NCI-H69 (cell line): ENCODE measurements around the gene TRAPPC12.
"Not testable (repeated sequence)": the region's sequence is repeated elsewhere in the genome, so short reads cannot be mapped to it uniquely, and the experiment has no call there.

Experiments used
- DNase-seq: peaks from one replicate; lab custom pipeline; 2025; lab: John Stamatoyannopoulos, UW

TRAPPC12 gene

DNA sequence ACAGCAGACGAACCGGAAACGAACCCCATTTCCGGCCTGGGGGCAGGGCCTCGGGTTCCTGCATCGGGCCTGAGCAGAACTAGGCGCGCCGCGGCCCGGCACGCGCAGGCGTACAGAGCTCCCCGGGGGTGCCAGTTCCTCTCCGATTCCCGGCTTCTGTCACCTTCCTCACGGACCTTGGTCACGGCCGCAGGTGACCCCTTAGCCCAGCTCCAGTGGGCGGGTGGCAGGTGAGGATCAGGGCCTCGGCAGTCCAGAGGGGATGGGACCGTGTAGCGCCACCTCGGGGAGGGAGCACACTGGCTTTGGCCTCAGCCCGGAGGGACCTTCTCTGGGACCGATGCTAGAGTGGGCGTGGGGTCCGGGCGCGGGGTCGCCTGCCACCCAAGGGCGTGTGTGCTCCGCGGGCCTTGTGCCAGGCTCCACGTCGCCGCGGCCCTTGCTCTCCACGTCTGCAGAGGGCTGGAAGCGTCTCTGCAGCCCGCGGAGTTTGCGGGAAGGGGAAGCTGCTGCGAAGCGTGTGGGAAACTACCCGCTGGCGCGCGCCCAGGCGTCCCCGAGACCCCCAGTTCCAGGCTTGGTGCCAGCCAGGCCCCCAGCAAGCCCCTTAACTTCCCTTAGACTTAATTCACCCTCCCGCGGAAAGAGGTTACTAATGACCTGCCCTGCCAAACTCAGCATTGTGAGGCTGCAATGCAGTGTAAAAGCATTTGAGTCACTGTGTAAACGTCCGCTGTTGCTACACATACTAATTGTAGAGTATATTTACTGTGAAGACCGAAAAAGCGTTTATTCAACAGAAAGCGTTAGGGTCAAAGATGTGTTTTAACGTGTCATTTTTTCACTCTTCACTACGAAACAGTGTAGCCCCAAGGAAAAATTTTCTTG is at the start of gene TRAPPC12:
Gene TRAPPC12, plus strand, starts transcription at position 48 of the 888 bp plus-strand sequence. CDS start 7,930 bp downstream, outside the sequence.
- peak; percentile 93 for DNase-seq

DNA sequence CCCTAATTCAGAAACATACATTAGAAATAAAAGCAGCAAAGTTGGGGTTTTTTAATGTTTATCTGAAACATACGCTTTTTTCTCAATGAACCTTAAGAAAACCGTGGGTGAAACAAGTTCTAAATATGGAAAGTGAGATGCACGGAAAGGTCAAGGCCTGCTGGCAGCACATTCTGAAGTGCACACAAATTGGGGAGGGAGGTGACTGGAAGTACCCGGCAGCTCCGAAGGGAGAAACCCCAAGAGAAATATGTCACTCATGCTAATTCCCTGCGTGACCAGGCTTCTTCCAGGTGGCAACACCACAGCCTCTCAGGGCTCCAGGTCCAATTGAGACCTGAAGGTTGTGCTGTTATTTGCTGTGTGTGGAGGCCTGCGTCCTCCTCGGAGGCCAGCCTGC is 47.4 kb upstream of the TRAPPC12 start:
- no peak for DNase-seq

DNA sequence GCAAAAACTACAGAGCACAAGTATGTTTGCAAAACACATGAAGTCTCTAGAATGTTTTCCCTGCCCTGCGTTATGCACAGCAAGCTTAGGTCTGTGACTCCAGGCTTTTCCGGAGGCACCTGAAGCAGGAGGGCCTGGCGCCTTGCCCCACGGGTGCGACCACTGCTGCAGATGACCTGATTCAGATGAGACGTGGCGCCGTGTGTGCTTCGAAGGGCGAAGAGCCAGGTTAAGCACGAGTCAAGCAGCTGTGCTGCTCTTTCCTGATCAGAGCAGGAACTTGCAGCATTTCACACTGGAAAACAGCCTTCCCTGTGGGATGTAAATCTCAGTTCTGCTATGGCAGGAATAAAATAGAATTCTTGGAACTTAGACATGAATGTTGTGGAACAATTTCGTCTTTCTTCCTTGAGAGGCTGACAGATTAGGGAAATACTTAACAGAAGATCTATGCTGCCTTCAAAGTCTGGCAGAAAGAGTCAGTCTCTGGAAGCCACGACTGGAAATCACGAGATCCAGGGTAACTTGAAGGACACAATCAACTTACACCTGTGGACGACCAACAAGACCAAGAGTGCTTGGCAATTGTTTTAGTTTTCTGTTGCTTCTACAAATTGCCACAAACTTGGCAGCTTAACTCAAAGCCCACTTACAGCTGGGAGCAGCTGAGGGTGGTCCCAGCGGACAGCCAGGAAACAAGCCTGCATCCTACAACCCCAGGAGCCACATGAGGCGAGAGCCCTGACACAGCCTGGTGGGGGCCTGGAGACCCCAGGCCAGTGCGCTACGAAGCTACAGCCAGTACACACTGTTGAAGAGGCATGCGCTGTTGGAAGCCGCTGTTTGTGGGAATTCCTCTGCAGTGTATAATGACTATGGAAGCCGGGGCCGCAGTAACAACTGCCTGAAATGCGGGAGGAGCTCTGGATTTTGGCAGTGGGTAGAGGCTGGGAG is 44.8 kb upstream of the TRAPPC12 start:
- no peak for DNase-seq

DNA sequence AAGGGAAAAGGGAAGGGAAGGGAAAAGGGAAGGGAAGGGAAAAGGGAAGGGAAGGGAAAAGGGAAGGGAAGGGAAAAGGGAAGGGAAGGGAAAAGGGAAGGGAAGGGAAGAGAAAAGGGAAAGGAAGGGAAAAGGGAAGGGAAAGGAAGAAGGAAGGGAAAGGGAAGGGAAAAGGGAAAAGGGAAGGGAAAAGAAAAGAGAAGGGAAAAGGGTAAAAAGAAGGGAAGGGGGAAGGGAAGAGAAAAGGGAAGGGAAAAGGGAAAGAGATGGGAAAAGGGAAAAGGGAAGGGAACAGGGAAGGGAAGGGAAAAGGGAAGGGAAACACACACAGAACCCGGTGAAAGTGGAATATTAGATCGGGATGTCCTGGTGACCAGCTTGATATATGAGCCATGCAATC is 42.6 kb upstream of the TRAPPC12 start:
- no peak for DNase-seq

DNA sequence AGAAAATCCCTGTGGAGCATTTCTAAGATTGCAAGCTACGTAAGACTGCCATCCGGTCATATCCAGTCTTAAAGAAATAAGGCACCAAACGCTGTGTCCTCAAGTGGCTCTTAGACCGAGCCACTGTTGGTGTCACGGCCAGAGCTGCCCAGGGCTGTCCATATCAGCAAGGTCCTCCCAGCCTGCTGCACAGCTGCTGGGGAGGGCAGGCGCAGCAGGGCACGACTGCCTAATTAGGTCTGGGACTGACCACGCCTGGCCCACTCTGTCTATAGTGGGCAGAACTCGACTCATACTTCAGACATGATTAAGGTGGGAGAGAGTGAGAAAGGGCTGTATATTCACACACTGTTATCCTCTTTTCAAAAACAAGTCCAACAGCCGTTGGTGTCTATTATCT is 41.2 kb upstream of the TRAPPC12 start:
- DNase-seq: no peak

DNA sequence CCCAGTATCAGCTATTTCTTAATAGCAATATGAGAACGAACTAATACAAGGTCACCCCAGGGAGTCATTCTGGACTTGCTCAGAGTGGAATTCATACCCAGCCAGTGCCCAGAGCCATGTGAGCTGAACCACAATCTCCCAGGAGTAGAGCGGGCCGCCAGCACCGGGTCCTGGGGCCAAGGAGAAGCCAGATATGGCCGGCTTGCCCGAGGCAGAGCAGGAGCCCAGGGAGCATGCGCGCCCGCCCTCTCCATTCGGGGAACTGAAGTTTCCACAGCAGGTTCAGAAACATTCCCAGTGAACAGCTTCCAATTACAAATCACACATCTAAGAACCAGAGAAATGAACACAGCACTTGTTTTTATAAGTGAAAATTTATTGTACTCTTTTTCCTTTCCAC is 39.4 kb upstream of the TRAPPC12 start:
- no peak for DNase-seq

DNA sequence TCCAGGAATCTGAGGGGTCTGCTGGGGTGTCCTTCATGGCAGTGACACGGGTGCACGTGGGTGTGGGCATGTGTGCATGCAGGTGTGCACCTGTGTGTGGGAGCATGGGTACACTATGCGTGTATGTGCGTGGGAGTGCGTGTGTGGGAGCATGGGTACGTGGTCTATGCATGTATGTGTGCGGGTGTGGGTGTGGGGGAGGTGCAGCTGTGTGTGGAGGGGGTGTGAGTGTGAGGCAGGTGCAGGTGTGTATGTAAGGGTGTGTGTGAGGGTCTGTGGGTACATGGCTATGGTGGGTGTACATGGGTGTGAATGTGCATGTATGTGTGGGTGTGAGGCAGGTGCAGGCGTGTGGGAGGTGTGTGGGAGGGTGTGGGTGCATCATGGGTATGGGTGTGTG is 38.2 kb upstream of the TRAPPC12 start:
- DNase-seq: no peak

DNA sequence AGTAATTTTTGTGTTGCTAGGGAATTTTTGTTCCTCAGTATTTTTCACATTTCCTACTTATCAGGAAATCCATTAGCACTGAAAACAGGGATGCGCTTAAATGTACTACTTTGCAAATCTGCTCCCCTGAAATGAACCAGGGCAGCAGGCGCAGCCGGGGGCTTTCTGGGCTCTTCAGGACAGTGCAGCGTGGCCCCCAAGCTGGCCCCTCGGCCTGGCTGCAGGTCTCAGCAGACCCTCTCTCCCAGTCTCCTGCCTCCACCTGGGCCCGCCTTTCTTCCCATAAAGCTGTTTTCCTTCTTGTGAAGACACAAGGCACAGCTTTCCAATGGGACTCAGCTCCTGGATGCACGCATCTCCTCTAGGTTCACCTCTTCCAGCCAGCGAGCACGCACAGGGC is 37.2 kb upstream of the TRAPPC12 start:
- no peak for DNase-seq

DNA sequence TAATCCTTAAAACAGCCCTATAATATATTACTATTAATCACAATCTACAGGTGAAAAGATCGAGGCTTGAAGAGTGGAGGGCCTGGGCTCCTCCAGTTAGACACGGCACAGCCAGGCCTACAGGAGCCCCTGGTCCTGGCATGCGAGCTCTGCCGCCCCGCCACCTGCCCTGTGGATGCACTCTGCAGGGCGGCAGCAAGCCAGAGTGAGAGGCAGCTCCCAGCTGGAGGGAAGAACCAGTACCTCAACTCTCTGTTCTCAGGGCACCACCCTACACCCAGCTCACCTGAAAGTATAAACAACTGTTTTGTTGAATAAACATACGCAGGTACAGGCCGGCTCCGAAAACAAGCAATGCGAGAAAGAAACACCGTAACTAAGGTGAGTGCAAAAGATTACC is 36.5 kb upstream of the TRAPPC12 start:
- no peak for DNase-seq

DNA sequence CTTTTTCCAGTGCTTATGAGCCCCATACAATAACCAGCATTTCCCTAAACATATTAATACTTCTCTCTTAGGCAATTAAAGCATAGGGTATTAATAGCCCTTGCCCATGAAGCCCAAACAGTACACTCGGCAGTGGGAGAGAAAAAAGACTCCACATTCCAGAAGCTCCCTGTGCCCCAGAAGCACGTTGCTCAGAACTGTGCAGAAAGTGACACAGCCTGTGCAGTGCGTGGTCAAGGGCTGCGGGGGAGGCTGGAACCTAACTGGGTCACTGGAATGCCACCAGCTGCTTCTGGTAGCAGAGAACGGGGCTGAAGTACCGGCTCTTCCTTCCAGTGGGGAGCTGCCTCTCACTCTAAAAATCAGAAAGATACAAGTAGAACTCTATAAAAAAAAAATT is 34.6 kb upstream of the TRAPPC12 start:
- DNase-seq: no peak

DNA sequence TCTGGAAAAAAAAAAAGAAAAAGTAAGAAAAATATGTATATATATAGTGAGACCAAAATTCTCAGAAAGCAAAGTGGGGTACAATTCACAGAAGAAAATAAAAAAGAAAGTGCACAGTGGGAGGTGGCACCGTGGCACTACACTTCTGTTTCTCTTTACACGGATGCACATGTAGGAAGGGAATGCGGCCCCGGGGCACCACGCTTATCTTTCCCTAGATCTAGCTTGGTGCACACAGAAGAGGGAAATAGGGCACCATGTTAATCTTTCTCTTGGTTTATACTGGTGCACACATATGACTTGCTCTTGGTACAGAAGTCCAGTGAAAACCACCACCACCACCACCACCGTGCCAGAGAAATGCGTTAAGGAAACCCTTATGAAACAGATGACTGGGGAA is 33.9 kb upstream of the TRAPPC12 start:
- DNase-seq: no peak

DNA sequence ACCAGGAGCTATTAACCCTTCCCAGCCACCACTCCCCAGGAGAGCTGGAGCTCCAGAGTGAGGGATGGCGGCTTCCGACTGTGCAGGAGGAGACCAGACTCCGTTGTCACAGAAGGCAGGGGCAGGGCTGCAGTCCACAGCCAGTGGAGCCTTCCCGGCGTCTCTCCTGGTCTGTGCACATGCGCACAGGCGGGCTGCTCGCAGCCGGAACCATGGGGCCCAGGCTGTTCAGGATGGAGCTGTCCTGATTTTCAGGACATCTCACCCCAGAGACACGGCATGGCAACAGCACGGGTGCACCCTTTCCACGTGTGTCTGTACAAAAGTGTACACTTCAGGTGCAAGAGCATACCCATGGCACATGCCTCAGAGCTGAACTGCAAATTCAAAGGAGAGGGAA is 30.7 kb upstream of the TRAPPC12 start:
- DNase-seq: peak; percentile 73

DNA sequence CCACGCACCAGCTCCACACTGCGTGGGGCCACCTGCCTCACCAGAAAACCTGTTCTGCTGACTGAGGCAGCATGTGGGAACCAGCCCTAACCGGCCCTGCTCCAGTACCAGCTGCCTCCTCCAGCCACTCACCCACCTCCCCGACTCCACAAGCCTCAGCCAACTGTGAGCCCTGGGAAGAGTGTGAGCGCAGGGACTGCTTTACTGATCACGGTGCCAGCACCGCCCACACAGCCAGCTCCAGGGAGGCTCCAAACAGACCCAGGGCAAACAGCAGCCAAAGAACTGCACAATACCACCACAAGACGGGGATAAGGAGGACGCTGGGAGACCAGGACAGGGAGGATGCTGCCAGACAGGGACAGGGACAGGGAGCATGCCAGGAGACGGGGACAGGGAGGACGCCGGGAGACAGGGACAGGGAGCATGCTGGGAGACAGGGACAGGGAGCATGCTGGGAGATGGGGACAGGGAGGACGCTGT is 30.2 kb upstream of the TRAPPC12 start:
- DNase-seq: peak; percentile 72

DNA sequence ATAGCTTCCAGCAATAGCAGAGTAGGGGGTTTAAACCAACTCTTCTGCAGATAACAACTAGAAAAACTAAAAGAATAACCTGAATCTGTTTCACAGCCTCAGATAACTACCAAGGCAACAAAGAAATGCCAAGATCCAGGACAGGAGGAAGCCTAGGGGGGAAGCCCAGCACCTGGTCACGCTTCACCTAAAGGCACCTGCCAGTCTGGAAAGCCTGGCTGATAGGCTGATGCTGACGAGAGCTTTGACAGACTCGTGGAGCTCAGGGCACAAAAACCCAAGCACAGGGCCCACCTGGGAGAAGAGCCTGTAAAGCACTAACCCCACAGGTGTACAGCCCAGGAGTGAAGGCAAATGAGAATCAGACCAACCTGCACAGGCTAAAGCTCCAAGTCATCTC is 24.5 kb upstream of the TRAPPC12 start:
- DNase-seq: no peak

DNA sequence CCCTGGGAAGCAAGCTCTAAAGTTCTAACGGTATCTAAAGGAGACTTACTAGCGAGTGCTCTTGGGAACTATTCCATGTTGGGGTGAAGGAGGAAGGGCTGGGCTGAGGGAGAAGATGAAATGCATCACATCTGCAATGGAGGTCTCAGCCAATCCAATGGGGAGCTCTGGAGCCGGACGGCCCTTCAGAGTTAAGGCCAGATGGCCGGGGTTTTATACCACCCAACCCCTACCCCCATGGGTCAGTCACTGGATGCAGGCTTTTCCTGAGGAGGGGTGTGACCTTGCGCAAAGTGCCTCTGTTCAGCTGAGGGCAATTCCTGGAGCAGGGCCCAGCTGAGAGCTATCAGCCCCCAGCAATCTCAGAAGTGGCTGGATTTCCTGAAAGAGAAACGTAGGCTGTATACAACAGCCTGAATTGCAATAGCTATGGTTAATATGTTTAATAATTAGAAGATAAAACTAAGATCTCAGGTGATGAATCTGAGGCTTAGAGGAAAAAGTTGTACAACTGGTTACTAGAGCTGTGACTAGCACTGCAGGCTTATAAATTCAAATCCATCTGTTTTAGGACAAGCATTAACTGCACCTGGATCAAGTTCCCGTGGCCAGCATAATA is 23.4 kb upstream of the TRAPPC12 start:
- DNase-seq: no peak

DNA sequence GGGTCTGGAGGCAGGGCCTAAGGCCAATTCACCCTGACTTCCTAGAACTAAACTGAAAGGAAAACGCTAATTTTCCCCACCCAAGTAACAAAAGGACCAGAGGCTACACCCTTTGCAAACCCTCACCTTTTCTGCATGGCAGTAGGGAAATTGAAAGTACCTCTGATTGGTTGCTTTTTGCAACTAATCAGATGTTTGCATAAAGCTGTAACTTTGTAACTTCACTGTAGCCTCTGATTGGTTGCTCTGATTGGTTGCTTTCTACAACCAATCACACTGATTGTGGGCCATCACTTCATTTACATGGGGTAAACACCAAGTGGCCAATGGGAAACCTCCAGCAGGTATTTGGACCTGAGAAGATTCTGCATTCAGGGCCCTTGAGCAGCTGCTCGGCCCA is 22.7 kb upstream of the TRAPPC12 start:
- no peak for DNase-seq

DNA sequence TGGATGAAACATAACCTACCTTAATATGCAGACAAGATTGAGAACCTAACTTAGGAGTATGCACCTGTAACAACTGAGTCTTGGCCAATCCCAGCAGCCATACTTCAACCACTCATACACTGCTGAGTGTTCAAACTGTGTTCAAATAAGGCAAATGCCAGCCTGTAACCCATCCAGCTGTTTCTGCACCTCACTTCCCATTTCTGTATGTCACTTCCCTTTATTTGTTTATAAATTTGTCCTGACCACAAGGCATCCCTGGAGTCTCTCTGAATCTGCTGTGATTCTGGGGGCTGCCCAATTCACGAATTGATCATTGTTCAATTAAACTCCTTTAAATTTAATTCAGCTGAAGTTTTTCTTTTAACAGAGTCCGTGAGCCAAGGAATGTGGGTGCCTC is 22.0 kb upstream of the TRAPPC12 start:
- DNase-seq: not testable (repeated sequence)

DNA sequence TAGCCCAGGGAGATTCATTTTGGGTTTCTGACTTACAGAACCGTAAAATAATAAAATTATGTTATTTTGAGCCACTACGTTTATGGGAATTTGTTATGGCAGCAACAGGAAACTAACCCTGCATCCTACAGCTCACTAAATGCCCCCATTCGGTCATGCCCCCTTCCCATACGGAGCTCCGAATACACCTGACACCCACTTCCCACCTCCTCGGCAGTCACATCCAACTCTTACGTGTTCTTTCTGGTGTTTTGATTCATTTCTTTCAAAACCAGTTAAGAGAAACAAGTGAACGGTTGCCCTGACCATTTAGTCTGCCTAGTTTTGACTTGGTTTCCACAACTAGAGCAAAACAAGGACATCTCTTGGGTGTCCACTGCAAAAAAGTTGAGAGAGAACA is 21.6 kb upstream of the TRAPPC12 start:
- no peak for DNase-seq

DNA sequence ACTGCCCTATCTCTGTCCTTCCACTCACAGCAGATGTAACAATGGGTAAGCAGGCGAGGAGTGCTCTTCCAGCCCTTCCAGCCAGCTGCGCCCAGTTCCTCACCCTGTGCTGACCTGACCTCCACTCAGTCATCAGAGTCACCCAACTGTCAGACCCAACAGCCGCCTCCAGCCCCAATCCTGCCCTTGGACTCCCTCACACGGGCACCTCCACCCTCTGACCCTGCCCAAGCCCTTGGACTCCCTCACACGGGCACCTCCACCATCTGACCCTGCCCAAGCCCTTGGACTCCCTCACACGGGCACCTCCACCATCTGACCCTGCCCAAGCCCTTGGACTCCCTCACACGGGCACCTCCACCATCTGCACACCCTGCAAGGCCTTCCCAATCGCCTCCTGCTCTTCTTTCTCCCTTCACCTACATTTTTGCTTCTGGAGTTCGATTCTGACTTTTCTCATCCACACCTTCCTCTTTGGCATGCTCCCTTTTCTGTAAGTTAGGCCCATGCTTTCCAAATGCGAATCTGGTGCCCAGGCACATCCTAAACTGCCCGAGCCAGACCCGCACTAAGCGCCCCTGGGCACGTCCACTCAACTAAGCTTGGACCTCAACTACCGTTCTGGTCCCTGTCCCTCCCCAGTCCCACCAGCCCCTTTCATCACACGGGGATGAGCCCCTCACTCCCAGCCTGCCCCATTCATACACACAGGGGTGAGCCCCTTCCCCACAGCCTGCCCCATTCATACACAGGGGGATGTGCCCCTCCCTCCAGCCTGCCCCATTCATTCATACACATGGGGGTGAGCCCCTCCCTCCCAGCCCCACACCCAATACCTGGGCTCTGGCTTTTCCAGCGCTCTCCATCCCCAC is 17.7 kb upstream of the TRAPPC12 start:
- no peak for DNase-seq

DNA sequence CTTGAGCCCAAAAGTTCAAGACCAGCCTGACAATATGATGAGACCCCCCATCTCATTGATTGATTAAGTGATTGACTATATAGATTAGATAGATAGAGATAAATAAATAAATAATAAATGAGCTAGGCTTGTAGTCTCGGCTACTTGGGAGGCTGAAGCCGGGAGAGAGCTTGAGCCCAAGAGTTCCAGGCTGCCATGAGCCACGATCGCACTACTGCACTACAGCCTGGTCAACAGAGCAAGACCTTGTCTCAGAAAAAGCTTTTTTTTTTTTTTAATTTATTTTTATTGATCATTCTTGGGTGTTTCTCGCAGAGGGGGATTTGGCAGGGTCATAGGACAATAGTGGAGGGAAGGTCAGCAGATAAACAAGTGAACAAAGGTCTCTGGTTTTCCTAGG is 14.3 kb upstream of the TRAPPC12 start:
- no peak for DNase-seq

DNA sequence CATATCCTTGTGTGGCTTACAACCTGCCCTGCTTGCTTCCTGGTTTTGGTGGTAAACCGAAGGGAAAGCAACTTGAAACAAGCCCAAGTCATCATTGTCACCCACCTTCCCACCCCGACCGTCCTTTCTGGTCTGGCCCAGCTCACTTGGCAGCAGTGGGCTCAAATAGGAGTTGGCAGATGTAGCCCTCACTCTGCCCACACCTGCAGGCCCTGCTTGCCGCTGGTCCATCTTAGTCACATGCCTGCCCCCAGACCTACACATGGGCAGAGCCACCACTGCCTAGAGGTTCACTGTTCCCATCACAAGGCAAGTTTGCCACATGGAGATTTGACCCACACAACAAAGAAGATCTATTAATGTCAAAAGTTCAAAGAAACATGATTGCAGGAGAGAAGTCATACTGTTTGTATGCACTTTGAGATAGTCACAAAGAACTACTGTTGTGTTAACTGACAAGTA is 11.2 kb upstream of the TRAPPC12 start:
- no peak for DNase-seq
